ENCODE results near the gene HNF1B. TPM values are rescaled to one million over a fixed set of nuclear protein-coding genes. Genes with fewer than 3 reads are reported as not detected.

Gene HNF1B
- polyA plus RNA-seq, 3 donors: 0.67 to 16.7 TPM; not detected in 1

- no peak overlapping the region for H3K27ac ChIP-seq (ENCODE audit: low read depth, low read length)
- WGBS, 3 donors: 2 to 3% (median 3%) methylated on average over 74 to 76 of the region's 76 CpGs
Observed at GRCh38 chr17:37742762-37743611, 1.9 kb downstream of the HNF1B start.

GRCh38 chr17:37742116-37742761 is 2.6 kb downstream of the HNF1B start:
- WGBS, 3 donors: 1 to 3% (median 3%) methylated on average over 48 to 51 of the region's 51 CpGs
- H3K27ac ChIP-seq (ENCODE audit: low read depth, low read length): no peak overlapping the region

- WGBS, 3 donors: 4 to 14% (median 12%) methylated on average over 22 of the region's 22 CpGs
- H3K27ac ChIP-seq (ENCODE audit: low read depth, low read length): no peak overlapping the region
Observed at GRCh38 chr17:37741341-37742115, 3.3 kb downstream of the HNF1B start.

- WGBS, 3 donors: 11 to 24% (median 20%) methylated on average over 4 of the region's 4 CpGs
- H3K27ac ChIP-seq (ENCODE audit: low read depth, low read length): no peak overlapping the region
Observed at GRCh38 chr17:37740915-37741314, 3.9 kb downstream of the HNF1B start.

GRCh38 chr17:37737971-37738370 is 6.9 kb downstream of the HNF1B start:
- no peak overlapping the region for H3K27ac ChIP-seq (ENCODE audit: low read depth, low read length)
- 49 to 74% (median 60%) methylated on average over 2 of the region's 2 CpGs for WGBS, 3 donors

GRCh38 chr17:37737081-37737480 is 7.8 kb downstream of the HNF1B start:
- WGBS, 3 donors: 82 to 96% (median 86%) methylated on average over 1 of the region's 1 CpG
- H3K27ac ChIP-seq (ENCODE audit: low read depth, low read length): no peak overlapping the region

- WGBS, 3 donors: 77 to 83% (median 82%) methylated on average over 6 of the region's 6 CpGs
Observed at GRCh38 chr17:37736428-37736827, 8.4 kb downstream of the HNF1B start.

GRCh38 chr17:37735165-37735564 is 9.7 kb downstream of the HNF1B start:
- WGBS, 3 donors: 70 to 85% (median 73%) methylated on average over 4 of the region's 4 CpGs
- no peak overlapping the region for H3K27ac ChIP-seq (ENCODE audit: low read depth, low read length)

More at GRCh38 chr17:37736428-37736827, 8.4 kb downstream of the HNF1B start:
- no peak overlapping the region for H3K27ac ChIP-seq (ENCODE audit: low read depth, low read length)

GRCh38 chr17:37732316-37732715 is 12.5 kb downstream of the HNF1B start:
- WGBS, 3 donors: 49 to 91% (median 87%) methylated on average over 4 of the region's 4 CpGs

GRCh38 chr17:37731056-37731455 is 13.8 kb downstream of the HNF1B start:
- 87 to 93% (median 89%) methylated on average over 12 of the region's 12 CpGs for WGBS, 3 donors

More at GRCh38 chr17:37732316-37732715, 12.5 kb downstream of the HNF1B start:
- H3K27ac ChIP-seq (ENCODE audit: low read depth, low read length): no peak overlapping the region

GRCh38 chr17:37729905-37730304 is 15.0 kb downstream of the HNF1B start:
- no peak overlapping the region for H3K27ac ChIP-seq (ENCODE audit: low read depth, low read length)
- WGBS, 3 donors: 55 to 65% (median 64%) methylated on average over 6 of the region's 6 CpGs

More at GRCh38 chr17:37731056-37731455, 13.8 kb downstream of the HNF1B start:
- H3K27ac ChIP-seq (ENCODE audit: low read depth, low read length): no peak overlapping the region

- 26 to 78% (median 76%) methylated on average over 12 of the region's 12 CpGs for WGBS, 3 donors
- H3K27ac ChIP-seq (ENCODE audit: low read depth, low read length): no peak overlapping the region
Observed at GRCh38 chr17:37726891-37727675, 17.8 kb downstream of the HNF1B start.

GRCh38 chr17:37726248-37726647 is 18.6 kb downstream of the HNF1B start:
- 63 to 87% (median 84%) methylated on average over 3 of the region's 3 CpGs for WGBS, 3 donors
- no peak overlapping the region for H3K27ac ChIP-seq (ENCODE audit: low read depth, low read length)

- WGBS, 3 donors: 53 to 71% (median 71%) methylated on average over 4 of the region's 4 CpGs
- no peak overlapping the region for H3K27ac ChIP-seq (ENCODE audit: low read depth, low read length)
Observed at GRCh38 chr17:37725601-37726146, 19.2 kb downstream of the HNF1B start.

GRCh38 chr17:37725021-37725595 is 19.8 kb downstream of the HNF1B start:
- H3K27ac ChIP-seq (ENCODE audit: low read depth, low read length): no peak overlapping the region
- 36 to 76% (median 74%) methylated on average over 5 of the region's 5 CpGs for WGBS, 3 donors

GRCh38 chr17:37720989-37721388 is 23.9 kb downstream of the HNF1B start:
- WGBS, 3 donors: 42 to 64% (median 56%) methylated on average over 4 of the region's 4 CpGs
- no peak overlapping the region for H3K27ac ChIP-seq (ENCODE audit: low read depth, low read length)

- H3K27ac ChIP-seq (ENCODE audit: low read depth, low read length): no peak overlapping the region
- WGBS, 3 donors: 75 to 89% (median 78%) methylated on average over 4 of the region's 4 CpGs
Observed at GRCh38 chr17:37719866-37720265, 25.0 kb downstream of the HNF1B start.
